ENCODE measurements around the gene PEAK1. TPM values are rescaled to one million over a fixed set of nuclear protein-coding genes. Genes with fewer than 3 reads are reported as not detected.

PEAK1 gene
- polyA plus RNA-seq, 1 experiment: 40.7 TPM

GRCh38 chr15:77107531-77108355 lies 312.2 kb downstream of the PEAK1 start:
- DNase-seq (ENCODE audit: low read depth): no peak
- ChIA-PET CTCF (interaction anchor here (0.6 to 5.0 kb wide), 18 partner anchors 8 to 526 kb away, joined by 3 to 53 read pairs (median 4); no protein-coding TSS in a partner anchor), POLR2A (interaction anchor here (0.5 kb wide), 1 partner anchor 10 kb away, joined by 3 read pairs; no protein-coding TSS in a partner anchor)
- peak; percentile 78 for TF ChIP-seq CTCF (IDR thresholded peaks at IDR 0.05; ENCODE audit: insufficient read depth, low read depth, low read length)
- H3K27me3 ChIP-seq (ENCODE audit: control insufficient read depth, insufficient read depth, low read length): no peaks in the 10 kb centered on the region
- H3K4me3 ChIP-seq (ENCODE audit: low read depth, low read length): no peak overlapping the region
- H3K36me3 ChIP-seq (ENCODE audit: control insufficient read depth, insufficient read depth, low read length): peaks cover 3% of the 10 kb centered on the region

- no peak for TF ChIP-seq CTCF (IDR thresholded peaks at IDR 0.05; ENCODE audit: insufficient read depth, low read depth, low read length)
- ChIA-PET POLR2A (interaction anchor here (0.5 kb wide), 1 partner anchor 11 kb away, joined by 3 read pairs; no protein-coding TSS in a partner anchor), CTCF (interaction anchor here (0.6 to 5.0 kb wide), 19 partner anchors 8 to 527 kb away, joined by 3 to 53 read pairs (median 3); no protein-coding TSS in a partner anchor)
- H3K36me3 ChIP-seq (ENCODE audit: control insufficient read depth, insufficient read depth, low read length): peaks cover 3% of the 10 kb centered on the region
- DNase-seq (ENCODE audit: low read depth): no peak
- H3K4me3 ChIP-seq (ENCODE audit: low read depth, low read length): no peak overlapping the region
- H3K27me3 ChIP-seq (ENCODE audit: control insufficient read depth, insufficient read depth, low read length): no peaks in the 10 kb centered on the region
Observed at GRCh38 chr15:77107068-77107467, 312.8 kb downstream of the PEAK1 start.

- Histone ChIP-seq H3K27me3 (ENCODE audit: control insufficient read depth, insufficient read depth, low read length) (no peaks in the 10 kb centered on the region), H3K36me3 (ENCODE audit: control insufficient read depth, insufficient read depth, low read length) (no peaks in the 10 kb centered on the region), H3K4me3 (ENCODE audit: low read depth, low read length) (no peak overlapping the region)
- no peak for TF ChIP-seq CTCF (IDR thresholded peaks at IDR 0.05; ENCODE audit: insufficient read depth, low read depth, low read length)
- ChIA-PET POLR2A (interaction anchor here (0.5 kb wide), 1 partner anchor 743 kb away, joined by 3 read pairs; no protein-coding TSS in a partner anchor), CTCF (interaction anchor here (1.5 to 5.0 kb wide), 3 partner anchors 9 to 440 kb away, joined by 8 to 34 read pairs (median 9); no protein-coding TSS in a partner anchor)
- DNase-seq (ENCODE audit: low read depth): no peak
Observed at GRCh38 chr15:77104155-77104554, 315.7 kb downstream of the PEAK1 start.

GRCh38 chr15:77099741-77100463 lies 320.0 kb downstream of the PEAK1 start:
- no peak overlapping the region for H3K4me3 ChIP-seq (ENCODE audit: low read depth, low read length)
- no peaks in the 10 kb centered on the region for H3K36me3 ChIP-seq (ENCODE audit: control insufficient read depth, insufficient read depth, low read length)
- no peak for TF ChIP-seq CTCF (IDR thresholded peaks at IDR 0.05; ENCODE audit: insufficient read depth, low read depth, low read length)
- CTCF ChIA-PET: interaction anchor here (0.7 to 1.1 kb wide), 2 partner anchors 8 to 443 kb away, joined by 3 read pairs; no protein-coding TSS in a partner anchor
- DNase-seq (ENCODE audit: low read depth): no peak
- POLR2A ChIA-PET: no interaction called here
- no peaks in the 10 kb centered on the region for H3K27me3 ChIP-seq (ENCODE audit: control insufficient read depth, insufficient read depth, low read length)

GRCh38 chr15:77098572-77098971 lies 321.3 kb downstream of the PEAK1 start:
- ChIA-PET CTCF (interaction anchor here (1.2 kb wide), 1 partner anchor 16 kb away, joined by 4 read pairs; no protein-coding TSS in a partner anchor), POLR2A (no interaction called here)
- Histone ChIP-seq H3K4me3 (ENCODE audit: low read depth, low read length) (no peak overlapping the region), H3K36me3 (ENCODE audit: control insufficient read depth, insufficient read depth, low read length) (no peaks in the 10 kb centered on the region), H3K27me3 (ENCODE audit: control insufficient read depth, insufficient read depth, low read length) (no peaks in the 10 kb centered on the region)
- DNase-seq (ENCODE audit: low read depth): no peak
- TF ChIP-seq CTCF (IDR thresholded peaks at IDR 0.05; ENCODE audit: insufficient read depth, low read depth, low read length): no peak
